ENCODE data around the gene NLN.

DNA sequence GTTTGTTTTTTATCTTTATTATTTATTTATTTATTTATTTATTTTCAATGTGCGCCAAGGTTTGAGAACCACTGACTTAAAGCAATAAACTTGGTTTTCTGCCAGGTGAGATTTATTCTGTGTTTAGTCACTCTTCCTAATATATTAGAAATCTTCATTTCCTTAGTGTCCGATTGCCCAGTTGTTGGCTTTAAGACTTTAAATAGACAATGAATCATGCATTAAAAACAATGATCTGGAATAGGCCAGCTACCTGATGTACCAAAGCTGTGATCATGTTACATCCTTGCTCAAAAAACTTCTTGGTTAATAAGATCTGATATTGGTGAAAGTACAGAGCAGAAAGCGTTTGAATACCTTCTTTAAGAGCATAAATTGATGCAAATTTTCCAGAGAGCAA lies 152.2 kb downstream of the NLN start:
- TF ChIP-seq, protein P1, sequence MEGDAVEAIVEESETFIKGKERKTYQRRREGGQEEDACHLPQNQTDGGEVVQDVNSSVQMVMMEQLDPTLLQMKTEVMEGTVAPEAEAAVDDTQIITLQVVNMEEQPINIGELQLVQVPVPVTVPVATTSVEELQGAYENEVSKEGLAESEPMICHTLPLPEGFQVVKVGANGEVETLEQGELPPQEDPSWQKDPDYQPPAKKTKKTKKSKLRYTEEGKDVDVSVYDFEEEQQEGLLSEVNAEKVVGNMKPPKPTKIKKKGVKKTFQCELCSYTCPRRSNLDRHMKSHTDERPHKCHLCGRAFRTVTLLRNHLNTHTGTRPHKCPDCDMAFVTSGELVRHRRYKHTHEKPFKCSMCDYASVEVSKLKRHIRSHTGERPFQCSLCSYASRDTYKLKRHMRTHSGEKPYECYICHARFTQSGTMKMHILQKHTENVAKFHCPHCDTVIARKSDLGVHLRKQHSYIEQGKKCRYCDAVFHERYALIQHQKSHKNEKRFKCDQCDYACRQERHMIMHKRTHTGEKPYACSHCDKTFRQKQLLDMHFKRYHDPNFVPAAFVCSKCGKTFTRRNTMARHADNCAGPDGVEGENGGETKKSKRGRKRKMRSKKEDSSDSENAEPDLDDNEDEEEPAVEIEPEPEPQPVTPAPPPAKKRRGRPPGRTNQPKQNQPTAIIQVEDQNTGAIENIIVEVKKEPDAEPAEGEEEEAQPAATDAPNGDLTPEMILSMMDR (conservative IDR thresholded peaks at IDR 0.05; ENCODE audit: low read length) = no peak
- no peak for TF ChIP-seq EZH2phosphoT487 (IDR thresholded peaks at IDR 0.05; ENCODE audit: borderline replicate concordance)
